HepG2 (cell line): Measurements from ENCODE around the gene TIAM2. TPM values are rescaled to one million over a fixed set of nuclear protein-coding genes. Genes with fewer than 3 reads are reported as not detected.

Source experiments
- ARID2 ChIP-seq: sonication (generic); formaldehyde crosslinking; IDR thresholded peaks from 2 replicates; pipeline ENCODE4 v1.8.1; 2022; ENCODE audit warnings: mild to moderate bottlenecking, missing genetic modification reagents, borderline replicate concordance
- CCAR2 ChIP-seq: fragments of 200-400 bp; formaldehyde crosslinking; optimal IDR thresholded peaks from 2 replicates; pipeline ENCODE3; 2018; ENCODE audit warnings: low read depth, mild to moderate bottlenecking, low read length, moderate library complexity
- CREB3 ChIP-seq: sonication (generic); formaldehyde crosslinking; IDR thresholded peaks from 2 replicates; pipeline ENCODE4 v1.5.0; 2020; ENCODE audit warnings: missing genetic modification reagents
- CSRNP1 ChIP-seq: sonication (generic); formaldehyde crosslinking; IDR thresholded peaks from 2 replicates; pipeline ENCODE4 v1.8.1; 2023; ENCODE audit warnings: mild to moderate bottlenecking, missing genetic modification reagents
- EHMT2 ChIP-seq: fragments of 200-600 bp; sonication (generic); IDR thresholded peaks from 2 replicates; pipeline ENCODE4 v1.7.0; 2017; ENCODE audit warnings: antibody characterized with exemption, low read depth, low read length, borderline replicate concordance
- KAT8 ChIP-seq: IDR thresholded peaks from 2 replicates; pipeline ENCODE4 v1.6.1; 2016; ENCODE audit warnings: missing genetic modification reagents, missing compliant biosample characterization
- KIAA2018 ChIP-seq: sonication (generic); formaldehyde crosslinking; IDR thresholded peaks from 2 replicates; pipeline ENCODE4 v1.5.0; 2020; ENCODE audit warnings: mild to moderate bottlenecking, missing genetic modification reagents, borderline replicate concordance
- POLR2G ChIP-seq: fragments of 200-400 bp; formaldehyde crosslinking; IDR thresholded peaks from 2 replicates; pipeline ENCODE4 v1.6.1; 2018; ENCODE audit warnings: mild to moderate bottlenecking, low read depth, low read length, moderate library complexity
- RBM22 ChIP-seq: fragments of 200-400 bp; formaldehyde crosslinking; optimal IDR thresholded peaks from 2 replicates; pipeline ENCODE3; 2017; ENCODE audit warnings: mild to moderate bottlenecking, low read length, moderate library complexity
- SIX4 ChIP-seq: sonication (generic); formaldehyde crosslinking; IDR thresholded peaks from 2 replicates; pipeline ENCODE4 v1.4.0; 2020; ENCODE audit warnings: missing genetic modification reagents
- ZNF232 ChIP-seq: sonication (generic); formaldehyde crosslinking; IDR thresholded peaks from 2 replicates; pipeline ENCODE4 v1.4.0; 2020; ENCODE audit warnings: missing genetic modification reagents, borderline replicate concordance
- ZNF501 ChIP-seq: sonication (generic); formaldehyde crosslinking; IDR thresholded peaks from 2 replicates; pipeline ENCODE4 v1.5.1; 2020; ENCODE audit warnings: mild to moderate bottlenecking, moderate library complexity, missing genetic modification reagents
- polyA plus RNA-seq, 8 experiments: library from polyadenylated mRNA; depleted of rRNA in 3 of 8; stranded (reverse) in 7 of 8; unstranded in 1 of 8; fragments of >200 nt; fragmentation: Illumina TruSeq in 4 of 8; extraction: Trizol in 4 of 8; gene quantifications; 2 replicates each; pipeline versions ENCODE4 v1.2.1 to v1.2.3, GENCODE V29; 2011 to 2016; ENCODE audit warnings: low read depth in 4 of 8, missing spikeins in 1 of 8, mixed read lengths in 1 of 8; ENCODE audit not compliant: insufficient read depth in 1 of 8
- total RNA-seq, 5 experiments: library from RNA; depleted of rRNA; stranded (reverse); fragments of >200 nt; fragmentation: Illumina TruSeq; extraction: Trizol; gene quantifications; 2 replicates each; pipeline ENCODE4 v1.2.3, GENCODE V29; 2016; ENCODE audit warnings: low read depth in 1 of 5

The TIAM2 gene
- total and polyA plus RNA-seq, 2 of the 13 experiments (the other 11 are each of a cell fraction or from before 2014, with no cell fraction given): 4.1 to 4.5 TPM

- no peak for TF ChIP-seq KIAA2018 (CRISPR knock-in tag)
- TF ChIP-seq SIX4 (CRISPR knock-in tag): no peak
- TF ChIP-seq ARID2 (CRISPR knock-in tag): no peak
- TF ChIP-seq ZNF232 (CRISPR knock-in tag): no peak
- no peak for TF ChIP-seq KAT8 (CRISPR knock-in tag)
- TF ChIP-seq POLR2G: 0 out of 2 replicates have a peak, but pooled peaks have one; percentile 23
- no peak for TF ChIP-seq CSRNP1 (CRISPR knock-in tag)
- 0 out of 2 replicates have a peak, but pooled peaks have one; percentile 32 for TF ChIP-seq ZNF501
- peak; percentile 94 for TF ChIP-seq RBM22
- no peak for TF ChIP-seq CCAR2
- no peak for TF ChIP-seq CREB3 (CRISPR knock-in tag)
- TF ChIP-seq EHMT2: no peak
Observed at GRCh38 chr6:155250701-155251381, 255.7 kb downstream of the TIAM2 start (continued).
